Stimulated activated CD4-positive, alpha-beta T cell treated with anti-CD3 and anti-CD28 coated beads, Interleukin-15, amount 100 ng/mL, for 24 hours (primary cell): ENCODE data around the gene CXorf51B.
"Not testable (repeated sequence)": the region's sequence is repeated elsewhere in the genome, so short reads cannot be mapped to it uniquely, and the experiment has no call there.

Source experiments
- DNase-seq: peaks from one replicate; pipeline ENCODE4 v3.0.0-alpha.2; 2020

CXorf51B gene

DNA sequence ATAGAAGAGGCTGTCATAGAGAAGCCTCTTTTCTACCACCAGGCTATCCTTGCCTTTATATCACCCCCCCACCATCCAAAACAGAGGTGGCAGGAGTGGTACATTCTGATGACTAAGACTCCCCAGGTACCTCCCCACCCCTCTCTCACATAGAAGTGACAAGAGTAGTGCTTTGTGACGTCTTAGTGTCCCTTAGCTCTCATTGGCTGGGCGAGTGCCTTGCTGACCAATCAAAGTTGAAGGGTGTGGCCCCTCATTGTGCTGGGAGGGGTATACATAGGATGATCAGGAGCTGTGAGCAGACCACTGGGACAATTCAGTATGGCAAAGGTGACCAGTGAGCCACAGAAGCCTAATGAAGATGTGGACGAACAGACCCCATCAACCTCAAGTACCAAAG, at the start of gene CXorf51B:
CXorf51B (plus strand) TSS at position 301 of the 400 bp plus-strand sequence; CDS start at position 322, 21 bp downstream.
- DNase-seq = not testable (repeated sequence)

DNA sequence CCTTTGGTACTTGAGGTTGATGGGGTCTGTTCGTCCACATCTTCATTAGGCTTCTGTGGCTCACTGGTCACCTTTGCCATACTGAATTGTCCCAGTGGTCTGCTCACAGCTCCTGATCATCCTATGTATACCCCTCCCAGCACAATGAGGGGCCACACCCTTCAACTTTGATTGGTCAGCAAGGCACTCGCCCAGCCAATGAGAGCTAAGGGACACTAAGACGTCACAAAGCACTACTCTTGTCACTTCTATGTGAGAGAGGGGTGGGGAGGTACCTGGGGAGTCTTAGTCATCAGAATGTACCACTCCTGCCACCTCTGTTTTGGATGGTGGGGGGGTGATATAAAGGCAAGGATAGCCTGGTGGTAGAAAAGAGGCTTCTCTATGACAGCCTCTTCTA, 5.1 kb downstream of the CXorf51B start, which contains the start of gene CXorf51A:
CXorf51A (minus strand) TSS at position 101 of the 400 bp plus-strand sequence; CDS start at position 80, 21 bp downstream.
- not testable (repeated sequence) for DNase-seq

DNA sequence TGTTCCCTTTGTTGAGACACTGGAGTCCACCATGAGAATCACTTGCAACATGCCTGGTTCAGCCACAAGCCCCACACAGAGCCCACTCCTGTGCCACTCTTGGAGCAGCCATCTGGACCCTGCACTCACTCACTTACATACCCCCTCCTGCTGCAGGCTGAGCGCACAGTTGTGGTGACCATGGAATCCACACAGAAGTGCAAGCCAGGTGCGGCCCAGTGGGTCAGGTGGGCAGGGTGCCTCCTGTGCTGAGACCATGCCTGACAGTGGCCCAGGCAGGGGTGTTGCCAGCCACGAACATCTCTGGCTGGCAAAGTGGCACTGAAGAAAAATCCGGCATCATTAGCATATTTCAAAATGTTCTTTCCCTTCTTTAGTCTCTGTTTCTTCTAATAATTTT, 22.4 kb downstream of the CXorf51B start:
- DNase-seq = no peak

DNA sequence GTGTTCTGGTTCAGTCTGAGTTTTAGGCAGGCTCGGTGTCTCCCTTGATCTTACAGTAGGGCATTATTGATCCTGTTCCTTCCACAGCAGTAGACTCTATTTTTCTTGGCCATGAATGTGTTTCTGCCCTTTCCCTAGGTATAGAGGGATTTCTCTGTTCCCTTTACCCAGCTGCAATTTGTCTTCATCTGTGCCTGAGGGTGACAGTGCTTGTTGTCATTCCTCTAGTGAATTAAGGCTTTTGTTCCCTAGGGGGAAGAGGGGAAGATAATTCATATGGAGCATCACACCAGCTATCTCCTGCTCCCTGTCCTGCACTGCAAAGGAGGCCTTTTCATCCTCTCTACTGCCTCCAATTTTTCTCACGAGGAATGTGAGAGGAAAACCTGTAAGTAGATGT, 44.7 kb downstream of the CXorf51B start:
- no peak for DNase-seq
